ENCODE results near the gene CEP55.

DNA sequence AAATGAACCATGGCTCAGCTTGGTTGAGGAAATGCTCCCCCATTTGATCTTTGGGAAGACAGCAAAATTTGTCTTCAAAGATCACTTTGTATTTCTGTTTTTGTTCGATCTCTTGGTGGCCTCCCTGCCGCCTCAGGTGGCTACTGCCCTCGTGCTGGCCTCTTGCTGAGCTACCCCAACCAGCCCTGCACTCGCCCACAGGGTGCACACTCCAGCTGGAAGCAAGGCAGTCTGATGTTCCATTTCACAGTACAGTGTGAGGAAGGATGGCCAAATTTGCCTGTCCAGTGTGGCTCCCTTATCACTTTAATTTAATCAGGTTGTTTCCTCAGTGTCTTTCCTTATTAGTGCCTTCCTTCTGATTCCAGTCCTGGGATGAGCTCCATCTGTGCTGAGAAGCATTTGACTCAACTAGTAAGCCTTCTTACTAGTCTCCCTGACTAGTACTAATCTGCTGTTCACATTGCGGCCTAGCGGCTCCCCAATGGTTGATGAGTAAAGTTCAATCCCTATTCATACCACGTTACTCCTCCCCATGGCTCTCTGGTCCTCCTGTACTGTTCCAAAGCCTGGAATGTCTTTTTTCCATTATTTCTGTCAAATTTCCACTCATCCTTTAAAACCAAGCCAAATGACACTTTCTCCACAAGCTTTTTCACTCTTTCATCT, 22.5 kb upstream of the CEP55 start:
- TF ChIP-seq, protein P1, sequence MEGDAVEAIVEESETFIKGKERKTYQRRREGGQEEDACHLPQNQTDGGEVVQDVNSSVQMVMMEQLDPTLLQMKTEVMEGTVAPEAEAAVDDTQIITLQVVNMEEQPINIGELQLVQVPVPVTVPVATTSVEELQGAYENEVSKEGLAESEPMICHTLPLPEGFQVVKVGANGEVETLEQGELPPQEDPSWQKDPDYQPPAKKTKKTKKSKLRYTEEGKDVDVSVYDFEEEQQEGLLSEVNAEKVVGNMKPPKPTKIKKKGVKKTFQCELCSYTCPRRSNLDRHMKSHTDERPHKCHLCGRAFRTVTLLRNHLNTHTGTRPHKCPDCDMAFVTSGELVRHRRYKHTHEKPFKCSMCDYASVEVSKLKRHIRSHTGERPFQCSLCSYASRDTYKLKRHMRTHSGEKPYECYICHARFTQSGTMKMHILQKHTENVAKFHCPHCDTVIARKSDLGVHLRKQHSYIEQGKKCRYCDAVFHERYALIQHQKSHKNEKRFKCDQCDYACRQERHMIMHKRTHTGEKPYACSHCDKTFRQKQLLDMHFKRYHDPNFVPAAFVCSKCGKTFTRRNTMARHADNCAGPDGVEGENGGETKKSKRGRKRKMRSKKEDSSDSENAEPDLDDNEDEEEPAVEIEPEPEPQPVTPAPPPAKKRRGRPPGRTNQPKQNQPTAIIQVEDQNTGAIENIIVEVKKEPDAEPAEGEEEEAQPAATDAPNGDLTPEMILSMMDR (IDR thresholded peaks at IDR 0.05; ENCODE audit: insufficient read depth, low read length), result no peak
- TF ChIP-seq POLR2AphosphoS5 (IDR thresholded peaks at IDR 0.05; ENCODE audit: low read depth), result no peak
- TF ChIP-seq, protein P2, sequence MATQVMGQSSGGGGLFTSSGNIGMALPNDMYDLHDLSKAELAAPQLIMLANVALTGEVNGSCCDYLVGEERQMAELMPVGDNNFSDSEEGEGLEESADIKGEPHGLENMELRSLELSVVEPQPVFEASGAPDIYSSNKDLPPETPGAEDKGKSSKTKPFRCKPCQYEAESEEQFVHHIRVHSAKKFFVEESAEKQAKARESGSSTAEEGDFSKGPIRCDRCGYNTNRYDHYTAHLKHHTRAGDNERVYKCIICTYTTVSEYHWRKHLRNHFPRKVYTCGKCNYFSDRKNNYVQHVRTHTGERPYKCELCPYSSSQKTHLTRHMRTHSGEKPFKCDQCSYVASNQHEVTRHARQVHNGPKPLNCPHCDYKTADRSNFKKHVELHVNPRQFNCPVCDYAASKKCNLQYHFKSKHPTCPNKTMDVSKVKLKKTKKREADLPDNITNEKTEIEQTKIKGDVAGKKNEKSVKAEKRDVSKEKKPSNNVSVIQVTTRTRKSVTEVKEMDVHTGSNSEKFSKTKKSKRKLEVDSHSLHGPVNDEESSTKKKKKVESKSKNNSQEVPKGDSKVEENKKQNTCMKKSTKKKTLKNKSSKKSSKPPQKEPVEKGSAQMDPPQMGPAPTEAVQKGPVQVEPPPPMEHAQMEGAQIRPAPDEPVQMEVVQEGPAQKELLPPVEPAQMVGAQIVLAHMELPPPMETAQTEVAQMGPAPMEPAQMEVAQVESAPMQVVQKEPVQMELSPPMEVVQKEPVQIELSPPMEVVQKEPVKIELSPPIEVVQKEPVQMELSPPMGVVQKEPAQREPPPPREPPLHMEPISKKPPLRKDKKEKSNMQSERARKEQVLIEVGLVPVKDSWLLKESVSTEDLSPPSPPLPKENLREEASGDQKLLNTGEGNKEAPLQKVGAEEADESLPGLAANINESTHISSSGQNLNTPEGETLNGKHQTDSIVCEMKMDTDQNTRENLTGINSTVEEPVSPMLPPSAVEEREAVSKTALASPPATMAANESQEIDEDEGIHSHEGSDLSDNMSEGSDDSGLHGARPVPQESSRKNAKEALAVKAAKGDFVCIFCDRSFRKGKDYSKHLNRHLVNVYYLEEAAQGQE (IDR thresholded peaks at IDR 0.05; ENCODE audit: insufficient replicate concordance, low read depth), result no peak

Data from HL-60 (cell line).